ENCODE measurements around the gene KRT73. TPM values are rescaled to one million over a fixed set of nuclear protein-coding genes. Genes with fewer than 3 reads are reported as not detected.

The KRT73 gene
- total RNA-seq = 1 to 10 TPM in 1 of 2 donors, under 1 TPM in 1; 0.36 to 1.3 TPM

- H3K9me3 Mint-ChIP-seq = no peaks in the 10 kb centered on the region
- no peak for DNase-seq
- H3K27me3 Mint-ChIP-seq (ENCODE audit: low read depth) = no peaks in the 10 kb centered on the region
- peaks cover 55% of the 10 kb centered on the region for H3K4me1 Mint-ChIP-seq (ENCODE audit: low read depth)
- H3K27ac Mint-ChIP-seq = no peak within 1 kb of the TSS
- no peaks in the 10 kb centered on the region for H3K36me3 Mint-ChIP-seq (ENCODE audit: insufficient read depth in 2 of 2)
- H3K4me3 Mint-ChIP-seq = no peak within 1 kb of the TSS
- ATAC-seq (replicated peaks in 1 of 2) = no peak
Measured at GRCh38 chr12:52618216-52618615, at the start of gene KRT73. TSS of gene KRT73 (minus strand) at chr12:52618559. CDS start at chr12:52618524, 35 bp downstream.

GRCh38 chr12:52667931-52668330, 49.6 kb upstream of the KRT73 start:
- Mint-ChIP-seq H3K9me3 (no peaks in the 10 kb centered on the region), H3K27me3 (ENCODE audit: low read depth) (no peaks in the 10 kb centered on the region), H3K36me3 (ENCODE audit: insufficient read depth in 2 of 2) (no peaks in the 10 kb centered on the region), H3K4me3 (no peak overlapping the region), H3K27ac (no peak overlapping the region), H3K4me1 (ENCODE audit: low read depth) (no peaks in the 10 kb centered on the region)
- ATAC-seq (replicated peaks in 1 of 2) (no peak), DNase-seq (no peak)

GRCh38 chr12:52667509-52667908, 49.1 kb upstream of the KRT73 start:
- Mint-ChIP-seq H3K27ac (no peak overlapping the region), H3K27me3 (ENCODE audit: low read depth) (no peaks in the 10 kb centered on the region), H3K36me3 (ENCODE audit: insufficient read depth in 2 of 2) (no peaks in the 10 kb centered on the region), H3K9me3 (no peaks in the 10 kb centered on the region), H3K4me3 (no peak overlapping the region), H3K4me1 (ENCODE audit: low read depth) (peaks cover 1% of the 10 kb centered on the region)
- ATAC-seq (replicated peaks in 1 of 2) (no peak), DNase-seq (no peak)

- no peaks in the 10 kb centered on the region for H3K9me3 Mint-ChIP-seq
- no peaks in the 10 kb centered on the region for H3K27me3 Mint-ChIP-seq (ENCODE audit: low read depth)
- no peak overlapping the region for H3K27ac Mint-ChIP-seq
- ATAC-seq (replicated peaks in 1 of 2) = no peak
- no peak for DNase-seq
- peaks cover 5% of the 10 kb centered on the region for H3K4me1 Mint-ChIP-seq (ENCODE audit: low read depth)
- H3K4me3 Mint-ChIP-seq = no peak overlapping the region
- H3K36me3 Mint-ChIP-seq (ENCODE audit: insufficient read depth in 2 of 2) = no peaks in the 10 kb centered on the region
Measured at GRCh38 chr12:52666471-52666870, 48.1 kb upstream of the KRT73 start.

- H3K4me1 Mint-ChIP-seq (ENCODE audit: low read depth) = peaks cover 5% of the 10 kb centered on the region
- H3K4me3 Mint-ChIP-seq = no peak overlapping the region
- H3K27me3 Mint-ChIP-seq (ENCODE audit: low read depth) = no peaks in the 10 kb centered on the region
- no peaks in the 10 kb centered on the region for H3K9me3 Mint-ChIP-seq
- ATAC-seq (replicated peaks in 1 of 2) (no peak), DNase-seq (no peak)
- H3K27ac Mint-ChIP-seq = no peak overlapping the region
- no peaks in the 10 kb centered on the region for H3K36me3 Mint-ChIP-seq (ENCODE audit: insufficient read depth in 2 of 2)
Measured at GRCh38 chr12:52663420-52663819, 45.1 kb upstream of the KRT73 start.

GRCh38 chr12:52662918-52663229, 44.5 kb upstream of the KRT73 start:
- Mint-ChIP-seq H3K9me3 (no peaks in the 10 kb centered on the region), H3K27me3 (ENCODE audit: low read depth) (no peaks in the 10 kb centered on the region), H3K4me1 (ENCODE audit: low read depth) (peaks cover 5% of the 10 kb centered on the region), H3K36me3 (ENCODE audit: insufficient read depth in 2 of 2) (no peaks in the 10 kb centered on the region), H3K4me3 (no peak overlapping the region), H3K27ac (no peak overlapping the region)
- no peak for ATAC-seq (replicated peaks in 1 of 2)
- no peak for DNase-seq

- Mint-ChIP-seq H3K27ac (no peak overlapping the region), H3K36me3 (ENCODE audit: insufficient read depth in 2 of 2) (no peaks in the 10 kb centered on the region), H3K9me3 (no peaks in the 10 kb centered on the region), H3K27me3 (ENCODE audit: low read depth) (no peaks in the 10 kb centered on the region), H3K4me3 (no peak overlapping the region), H3K4me1 (ENCODE audit: low read depth) (peaks cover 5% of the 10 kb centered on the region)
- DNase-seq (no peak), ATAC-seq (replicated peaks in 1 of 2) (no peak)
Measured at GRCh38 chr12:52662093-52662917, 43.9 kb upstream of the KRT73 start.

- ATAC-seq (replicated peaks in 1 of 2) = no peak
- Mint-ChIP-seq H3K4me1 (ENCODE audit: low read depth) (peaks cover 5% of the 10 kb centered on the region), H3K4me3 (no peak overlapping the region), H3K36me3 (ENCODE audit: insufficient read depth in 2 of 2) (no peaks in the 10 kb centered on the region), H3K27ac (no peak overlapping the region), H3K27me3 (ENCODE audit: low read depth) (no peaks in the 10 kb centered on the region), H3K9me3 (no peaks in the 10 kb centered on the region)
- DNase-seq = no peak
Measured at GRCh38 chr12:52661668-52662067, 43.3 kb upstream of the KRT73 start.

- no peak for DNase-seq
- Mint-ChIP-seq H3K36me3 (ENCODE audit: insufficient read depth in 2 of 2) (no peaks in the 10 kb centered on the region), H3K4me3 (no peak overlapping the region), H3K4me1 (ENCODE audit: low read depth) (peaks cover 5% of the 10 kb centered on the region), H3K27me3 (ENCODE audit: low read depth) (no peaks in the 10 kb centered on the region), H3K27ac (no peak overlapping the region), H3K9me3 (no peaks in the 10 kb centered on the region)
- no peak for ATAC-seq (replicated peaks in 1 of 2)
Measured at GRCh38 chr12:52660934-52661499, 42.7 kb upstream of the KRT73 start.

GRCh38 chr12:52659951-52660350, 41.6 kb upstream of the KRT73 start:
- ATAC-seq (replicated peaks in 1 of 2) (no peak), DNase-seq (no peak)
- no peaks in the 10 kb centered on the region for H3K27me3 Mint-ChIP-seq (ENCODE audit: low read depth)
- no peak overlapping the region for H3K4me3 Mint-ChIP-seq
- peaks cover 5% of the 10 kb centered on the region for H3K4me1 Mint-ChIP-seq (ENCODE audit: low read depth)
- no peaks in the 10 kb centered on the region for H3K9me3 Mint-ChIP-seq
- H3K27ac Mint-ChIP-seq = no peak overlapping the region
- no peaks in the 10 kb centered on the region for H3K36me3 Mint-ChIP-seq (ENCODE audit: insufficient read depth in 2 of 2)

GRCh38 chr12:52659395-52659794, 41.0 kb upstream of the KRT73 start:
- no peaks in the 10 kb centered on the region for H3K36me3 Mint-ChIP-seq (ENCODE audit: insufficient read depth in 2 of 2)
- peaks cover 5% of the 10 kb centered on the region for H3K4me1 Mint-ChIP-seq (ENCODE audit: low read depth)
- no peaks in the 10 kb centered on the region for H3K27me3 Mint-ChIP-seq (ENCODE audit: low read depth)
- DNase-seq = no peak
- no peak overlapping the region for H3K27ac Mint-ChIP-seq
- H3K4me3 Mint-ChIP-seq = no peak overlapping the region
- ATAC-seq (replicated peaks in 1 of 2) = no peak
- H3K9me3 Mint-ChIP-seq = no peaks in the 10 kb centered on the region

- no peaks in the 10 kb centered on the region for H3K36me3 Mint-ChIP-seq (ENCODE audit: insufficient read depth in 2 of 2)
- no peak overlapping the region for H3K4me3 Mint-ChIP-seq
- H3K9me3 Mint-ChIP-seq = no peaks in the 10 kb centered on the region
- no peak for DNase-seq
- H3K27ac Mint-ChIP-seq = no peak overlapping the region
- H3K27me3 Mint-ChIP-seq (ENCODE audit: low read depth) = no peaks in the 10 kb centered on the region
- H3K4me1 Mint-ChIP-seq (ENCODE audit: low read depth) = peaks cover 5% of the 10 kb centered on the region
- ATAC-seq (replicated peaks in 1 of 2) = no peak
Measured at GRCh38 chr12:52658196-52658595, 39.8 kb upstream of the KRT73 start.

- no peak for ATAC-seq (replicated peaks in 1 of 2)
- no peaks in the 10 kb centered on the region for H3K36me3 Mint-ChIP-seq (ENCODE audit: insufficient read depth in 2 of 2)
- H3K4me1 Mint-ChIP-seq (ENCODE audit: low read depth) = peaks cover 3% of the 10 kb centered on the region
- no peaks in the 10 kb centered on the region for H3K9me3 Mint-ChIP-seq
- H3K27ac Mint-ChIP-seq = no peak overlapping the region
- no peak overlapping the region for H3K4me3 Mint-ChIP-seq
- H3K27me3 Mint-ChIP-seq (ENCODE audit: low read depth) = no peaks in the 10 kb centered on the region
- no peak for DNase-seq
Measured at GRCh38 chr12:52657250-52657902, 39.0 kb upstream of the KRT73 start.
